ENCODE results near the gene DSCAML1.
"Not testable (repeated sequence)": the region's sequence is repeated elsewhere in the genome, so short reads cannot be mapped to it uniquely, and the experiment has no call there.

The DSCAML1 gene

DNA sequence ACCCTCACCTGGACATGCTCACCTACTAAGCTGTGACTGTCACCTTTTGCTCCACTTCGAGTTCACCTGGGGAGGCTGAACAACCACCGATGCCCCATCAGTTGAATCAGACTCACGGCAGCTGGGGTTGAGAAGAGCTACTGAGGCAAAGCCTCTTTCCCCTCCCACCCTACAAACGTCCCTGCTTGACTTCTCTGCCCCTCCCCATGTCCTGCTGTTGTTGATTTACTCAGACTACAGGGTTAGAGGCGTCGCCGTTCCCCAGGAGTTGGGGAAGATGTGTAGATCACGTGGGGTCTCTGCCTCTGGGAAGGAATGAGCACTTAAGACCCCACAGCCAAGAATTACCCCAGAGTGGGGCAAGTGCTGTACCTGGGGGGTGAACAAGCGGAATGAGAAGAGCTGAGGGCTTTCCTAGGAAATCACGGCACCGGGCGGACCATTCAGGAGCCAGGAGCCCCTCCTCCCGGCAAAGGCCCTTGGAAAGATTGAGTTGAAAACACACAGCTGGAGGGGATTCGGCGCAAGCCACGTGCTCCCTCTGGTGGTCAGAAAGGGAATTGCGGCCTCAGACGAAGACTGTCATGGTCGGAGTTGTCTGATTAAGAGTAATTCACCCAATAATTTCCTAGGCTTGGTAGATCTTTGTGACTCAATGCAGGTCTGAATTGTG is 20.5 kb upstream of the DSCAML1 start:
- peak; percentile 75 for DNase-seq

DNA sequence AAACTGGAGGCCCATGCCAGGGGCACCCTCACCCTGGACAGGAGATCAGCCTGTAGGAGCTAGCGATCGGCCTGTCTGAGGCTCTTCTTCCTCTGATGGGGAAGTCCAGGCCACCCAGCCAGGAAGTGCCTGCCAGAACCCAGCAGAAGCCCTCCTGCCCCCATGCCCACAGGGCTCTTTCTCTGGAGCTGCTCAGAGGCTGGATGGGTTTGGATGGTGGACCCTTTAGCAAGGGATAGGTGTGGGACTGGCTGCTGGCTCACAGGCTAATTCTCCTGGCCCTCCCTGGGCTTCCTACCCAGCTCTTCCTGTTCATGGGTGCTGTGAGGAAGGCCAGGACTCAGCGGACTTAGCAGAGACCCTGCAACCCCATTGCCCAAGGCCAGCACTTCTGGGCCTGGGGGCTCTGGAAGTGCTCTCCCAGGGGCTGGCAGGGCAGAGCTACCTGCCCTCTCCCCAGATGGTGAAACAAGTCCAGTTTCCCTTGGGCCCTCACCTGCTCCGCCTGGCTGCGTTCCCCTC is 19.9 kb upstream of the DSCAML1 start:
- no peak for DNase-seq

DNA sequence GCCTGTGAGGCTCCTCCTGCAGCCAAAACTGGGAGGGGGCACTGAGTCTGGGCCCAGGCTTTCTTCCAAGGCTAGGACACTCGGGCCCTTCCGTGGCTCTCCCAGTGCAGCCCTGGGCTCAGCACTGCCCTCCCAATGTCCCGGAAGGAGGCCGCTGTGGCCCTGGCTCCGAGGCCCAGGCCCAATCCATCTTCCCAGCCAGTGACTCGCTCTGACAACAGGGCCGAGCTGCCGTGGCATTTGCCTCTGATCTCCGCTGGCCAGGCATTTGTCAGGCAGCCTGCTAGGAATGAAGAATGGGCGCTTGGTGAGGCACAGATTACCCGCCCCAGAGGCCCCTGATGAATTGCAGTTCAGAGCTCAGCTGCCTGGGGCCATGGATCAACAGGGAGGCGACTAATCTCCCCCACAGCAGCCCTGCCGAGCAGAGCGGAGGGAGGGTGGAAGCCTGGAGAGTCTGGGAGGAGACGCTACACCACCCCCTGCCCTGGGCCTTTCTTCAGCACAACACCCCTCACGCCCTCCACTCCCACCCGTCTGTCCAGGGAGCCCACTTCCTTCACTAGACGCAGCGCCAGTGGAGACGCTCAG is 19.2 kb upstream of the DSCAML1 start:
- DNase-seq, result no peak

DNA sequence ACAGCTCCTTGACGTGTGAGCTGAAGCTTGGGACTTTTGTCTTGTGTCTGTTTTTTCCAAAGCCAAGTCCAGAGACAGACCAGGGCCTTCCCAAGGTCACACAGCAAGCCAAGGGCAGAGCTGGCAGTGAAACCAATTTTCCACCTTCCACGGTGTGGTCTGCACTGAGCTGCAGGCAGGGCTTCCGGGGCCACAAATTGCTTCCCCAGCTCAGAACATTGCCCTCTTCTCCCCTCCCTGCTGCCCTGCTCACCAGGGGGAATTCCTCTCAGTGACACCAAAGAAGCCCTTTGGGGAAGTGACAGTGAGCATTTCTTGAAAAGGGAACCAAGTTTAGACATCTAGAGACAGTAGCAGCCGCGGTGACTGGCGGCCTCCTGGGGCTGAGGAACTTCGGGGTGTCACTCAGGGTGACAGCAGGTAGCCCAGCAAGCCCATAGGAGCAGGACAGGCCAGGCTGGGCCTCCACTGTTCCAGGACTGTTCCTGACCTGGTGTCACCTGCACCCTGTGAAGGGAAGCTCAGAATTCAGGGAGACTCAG is 18.3 kb upstream of the DSCAML1 start:
- peak; percentile 46 for DNase-seq

DNA sequence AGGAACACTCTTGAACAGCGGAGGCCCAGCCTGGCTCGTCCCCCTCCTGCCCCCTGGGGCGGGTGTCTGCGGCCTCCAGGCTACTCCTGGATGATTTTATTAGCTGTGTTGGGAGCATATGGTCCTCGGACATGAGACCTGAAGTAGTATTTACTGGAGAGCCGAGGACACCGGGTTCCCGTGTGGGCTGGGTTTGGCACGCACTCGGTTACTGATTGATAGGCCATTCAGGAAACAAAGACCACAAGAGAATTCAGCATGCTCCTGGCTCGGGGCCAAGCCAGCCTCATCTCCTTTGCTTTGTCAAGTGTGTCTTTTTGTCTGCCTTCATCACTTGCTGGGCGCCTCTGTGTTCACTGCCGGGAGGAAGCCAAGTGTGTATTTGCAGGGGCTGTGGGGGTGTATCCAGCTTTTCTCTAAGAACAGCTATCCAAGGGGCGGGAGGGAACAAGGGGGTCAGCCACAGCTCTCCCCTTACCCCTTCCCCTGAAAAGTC is 17.8 kb upstream of the DSCAML1 start:
- DNase-seq, result peak; percentile 68

DNA sequence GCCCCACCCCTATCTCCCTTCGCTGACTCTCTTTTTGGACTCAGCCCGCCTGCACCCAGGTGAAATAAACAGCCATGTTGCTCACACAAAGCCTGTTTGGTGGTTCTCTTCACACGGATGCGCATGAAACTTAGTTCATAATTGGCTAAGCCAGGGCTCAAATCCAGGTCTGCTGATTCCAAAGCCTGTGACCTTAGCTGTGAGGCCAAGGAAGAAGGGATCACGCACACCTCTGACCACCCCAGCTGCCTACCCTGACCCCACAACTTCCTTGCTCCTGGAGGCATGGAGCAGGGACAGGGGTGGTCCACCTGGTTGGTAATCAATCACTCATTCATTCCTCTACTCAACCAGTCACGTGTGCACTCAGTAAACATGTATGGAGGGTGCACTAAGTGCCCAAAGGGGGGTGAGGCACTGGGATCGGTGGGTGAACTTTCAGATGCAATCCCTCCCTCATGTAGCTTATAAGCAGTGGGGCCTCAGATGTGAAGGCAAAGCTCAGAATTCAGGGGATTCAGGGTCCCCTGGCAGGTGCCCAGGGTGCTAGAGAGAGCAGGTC is 17.3 kb upstream of the DSCAML1 start:
- no peak for DNase-seq

DNA sequence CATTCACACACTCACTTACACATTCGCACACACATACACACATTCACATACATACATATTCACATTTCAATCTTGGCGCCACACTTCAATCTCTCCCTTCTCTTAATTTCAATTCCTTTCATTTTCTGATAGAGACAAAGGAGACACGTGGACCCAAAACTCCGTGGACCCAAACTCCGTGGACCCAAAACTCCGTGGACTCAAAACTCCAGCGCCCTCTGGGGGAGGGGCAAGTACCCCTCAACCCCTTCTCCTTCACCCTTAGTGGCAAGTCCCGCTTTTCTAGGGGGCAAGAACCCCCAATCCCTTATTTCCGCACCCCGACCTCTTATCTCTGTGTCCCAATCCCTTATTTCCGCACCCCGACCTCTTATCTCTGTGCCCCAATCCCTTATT is 13.0 kb upstream of the DSCAML1 start:
- DNase-seq, result not testable (repeated sequence)

DNA sequence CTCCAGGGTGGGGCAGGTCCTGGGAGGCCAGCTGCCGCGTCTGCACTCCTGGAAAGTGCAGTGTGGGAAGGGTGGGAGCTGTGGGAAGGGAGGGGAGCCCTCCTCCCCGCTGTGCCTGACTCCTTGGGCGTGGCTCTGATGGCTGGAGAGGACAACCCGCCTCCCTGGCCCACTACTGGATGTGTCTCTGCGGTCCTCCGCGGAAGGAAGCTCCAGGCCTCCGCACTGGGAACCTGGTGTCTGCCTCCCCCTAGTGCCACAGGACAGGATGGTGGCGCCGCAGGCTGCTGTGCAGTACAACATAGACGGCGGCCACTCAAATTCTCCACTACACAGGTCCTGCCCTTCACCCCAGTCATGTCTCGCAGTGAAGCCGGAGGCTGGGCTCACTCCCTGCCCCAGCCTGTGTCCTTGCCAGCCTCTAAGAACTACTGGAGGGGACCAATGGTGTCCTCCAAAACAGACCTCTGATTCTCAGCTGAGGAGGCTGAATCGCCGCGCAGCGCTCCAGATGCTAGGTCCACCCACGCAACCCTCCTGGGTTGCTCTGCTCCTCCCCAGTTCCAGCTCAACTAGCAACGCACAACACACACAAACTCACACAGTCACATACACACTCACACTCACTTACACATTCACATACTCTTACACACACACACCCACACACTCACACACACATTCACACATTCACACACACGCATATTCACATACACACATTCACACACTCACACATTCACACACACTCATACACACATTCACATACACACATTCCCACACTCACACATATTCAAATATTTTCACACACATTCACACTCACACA is 12.4 kb upstream of the DSCAML1 start:
- DNase-seq, result no peak

DNA sequence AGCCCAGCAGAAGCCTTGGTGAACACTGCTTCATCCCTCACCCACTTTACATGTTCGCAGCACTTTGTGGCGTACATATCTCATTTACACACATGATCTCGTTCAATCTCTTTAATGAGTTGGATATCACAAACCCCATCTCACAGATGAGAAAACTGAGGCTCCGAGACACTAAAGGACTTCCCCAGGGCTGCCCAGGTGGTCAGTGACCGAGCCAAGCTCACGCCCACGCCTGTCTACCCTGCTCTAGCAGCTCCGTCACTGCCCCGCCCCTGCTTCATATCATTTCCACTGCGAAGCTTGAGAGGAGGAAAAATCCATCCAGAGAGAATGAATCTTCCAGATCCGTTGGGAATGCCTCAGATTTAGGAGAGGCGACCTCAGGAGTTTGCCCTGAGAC is 11.8 kb upstream of the DSCAML1 start:
- no peak for DNase-seq

DNA sequence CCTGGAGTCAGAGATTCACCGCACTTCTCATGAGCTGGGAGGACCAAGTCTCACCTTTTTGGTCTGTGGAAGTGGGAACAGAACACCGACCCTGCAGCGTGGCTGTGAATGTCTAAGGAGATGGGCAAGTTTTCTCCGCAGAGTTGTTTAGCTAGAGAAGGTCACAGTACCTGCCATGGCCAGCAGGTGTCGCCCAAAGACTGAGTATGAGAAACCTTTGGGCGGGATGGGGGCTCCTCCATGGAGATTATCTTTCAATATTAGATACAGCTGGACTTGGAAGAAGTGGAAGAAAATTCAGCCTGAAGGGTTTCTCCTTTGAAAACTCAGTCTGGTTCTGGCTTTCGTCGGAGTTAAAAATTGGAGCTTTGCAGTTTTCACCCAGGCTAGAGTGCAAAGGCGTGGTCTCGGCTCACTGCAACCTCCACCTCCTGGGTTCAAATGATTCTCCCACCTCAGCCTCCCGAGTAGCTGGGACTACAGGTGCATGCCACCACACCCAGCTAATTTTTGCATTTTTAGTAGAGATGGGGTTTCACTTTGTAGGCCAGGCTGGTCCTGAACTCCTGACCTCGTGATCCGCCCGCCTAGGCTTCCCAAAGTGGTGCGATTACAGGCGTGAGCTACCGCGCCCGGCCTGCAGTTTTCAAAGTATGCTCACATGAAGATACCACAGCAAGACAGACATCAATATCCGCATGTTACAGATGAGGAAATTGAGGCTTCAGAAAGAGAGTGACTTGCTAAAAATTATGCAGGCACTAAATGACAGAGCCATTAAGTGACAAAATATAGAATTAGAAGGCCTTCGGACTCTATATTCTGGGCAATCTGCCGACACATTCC is 10.7 kb upstream of the DSCAML1 start:
- peak; percentile 76 for DNase-seq

DNA sequence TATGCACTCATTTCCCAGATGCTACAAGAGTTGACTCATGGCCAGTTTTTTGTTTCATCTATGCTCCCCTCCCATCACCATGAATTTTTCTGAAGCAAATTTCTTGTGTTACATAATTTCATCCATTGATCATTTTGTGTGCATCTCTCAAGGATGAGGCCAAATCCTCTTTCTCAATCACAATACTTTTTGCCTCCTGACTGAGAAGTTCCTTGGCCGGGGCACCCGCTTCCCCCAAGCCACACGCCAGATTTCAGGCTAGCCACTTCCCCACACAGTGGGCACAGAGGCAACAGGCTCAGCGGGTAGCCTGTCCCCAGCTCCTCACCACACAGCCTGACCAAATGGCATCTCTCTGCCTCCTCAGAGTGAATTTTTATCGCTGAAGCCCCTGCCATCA is 9.8 kb upstream of the DSCAML1 start:
- DNase-seq, result no peak

DNA sequence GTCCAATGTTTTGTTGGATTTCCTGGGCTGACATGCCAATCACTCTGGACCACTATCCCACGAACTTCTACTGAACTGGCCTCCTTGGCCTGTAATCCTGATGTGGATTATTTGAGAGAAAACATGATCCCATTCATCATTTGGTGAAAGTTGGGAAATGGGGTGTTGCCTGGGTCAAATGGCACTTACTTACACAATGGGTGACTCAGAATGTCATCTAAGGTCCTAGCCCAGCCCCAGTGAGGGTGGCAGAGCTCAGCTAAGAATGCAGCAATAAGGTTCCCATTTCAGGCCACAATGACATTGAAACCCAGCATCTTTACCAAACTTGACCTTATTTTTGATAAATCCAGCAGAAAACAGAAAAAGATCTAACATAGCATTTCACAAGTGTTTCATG is 8.0 kb upstream of the DSCAML1 start:
- no peak for DNase-seq

DNA sequence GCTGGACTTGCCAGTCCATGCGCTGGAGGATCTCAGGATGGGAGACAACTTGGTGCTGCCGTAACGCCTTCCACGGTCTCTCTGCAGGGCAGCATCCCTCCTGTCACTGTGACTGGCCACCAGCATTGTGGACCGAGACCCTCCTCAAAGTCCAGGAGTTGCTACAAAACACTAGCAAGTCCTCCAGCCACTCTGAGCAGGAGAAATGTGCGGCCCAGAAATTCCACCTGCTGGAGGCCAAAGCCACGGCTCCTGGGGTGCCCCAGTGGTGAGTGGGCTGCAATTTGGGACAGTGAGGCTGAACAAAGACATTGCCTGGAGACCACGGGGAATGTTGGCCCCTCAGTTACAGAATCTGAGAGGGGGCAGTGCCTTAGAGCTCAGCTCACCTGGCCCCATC is 6.9 kb upstream of the DSCAML1 start:
- no peak for DNase-seq

DNA sequence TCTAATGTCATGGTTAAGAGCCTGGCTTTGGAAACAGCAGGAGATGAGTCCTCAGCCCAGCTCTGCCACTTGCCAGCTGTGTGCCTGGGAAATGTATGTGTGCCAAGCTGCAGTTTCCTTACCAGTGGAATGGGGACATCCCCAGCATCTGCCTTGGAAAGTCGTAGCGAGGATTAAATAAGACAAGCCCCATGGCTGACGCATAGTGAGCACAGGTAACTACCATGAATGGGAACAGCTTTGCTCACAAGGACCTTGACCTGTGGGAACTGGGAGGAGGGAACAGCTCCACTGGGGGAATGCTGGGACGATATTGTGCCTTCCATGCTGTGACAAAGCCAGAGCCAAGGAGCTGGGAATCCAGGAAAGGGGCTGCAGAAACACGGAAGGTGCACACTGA is 2.6 kb upstream of the DSCAML1 start:
- no peak for DNase-seq

DNA sequence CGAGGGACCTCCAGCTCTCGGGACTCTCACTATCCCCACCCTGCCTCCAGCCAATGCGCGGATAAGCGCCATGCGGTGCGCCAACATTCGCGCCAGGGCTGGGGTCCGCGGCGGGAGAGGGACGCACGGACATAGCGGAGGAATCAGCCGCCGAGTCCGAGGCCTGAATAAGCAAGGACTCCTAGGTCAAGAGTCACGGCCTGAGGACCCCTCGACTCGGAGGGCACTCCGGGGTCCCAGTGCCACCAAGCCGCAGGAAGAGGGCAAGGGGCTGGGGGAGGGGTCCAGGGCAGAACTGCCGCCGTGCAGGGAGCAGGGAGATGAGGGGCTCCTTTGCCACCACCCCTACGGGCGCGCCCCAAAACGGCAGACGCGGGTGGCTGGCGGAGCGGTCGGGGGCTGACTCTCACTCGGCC is 552 bp downstream of the DSCAML1 start:
- DNase-seq, result no peak

DNA sequence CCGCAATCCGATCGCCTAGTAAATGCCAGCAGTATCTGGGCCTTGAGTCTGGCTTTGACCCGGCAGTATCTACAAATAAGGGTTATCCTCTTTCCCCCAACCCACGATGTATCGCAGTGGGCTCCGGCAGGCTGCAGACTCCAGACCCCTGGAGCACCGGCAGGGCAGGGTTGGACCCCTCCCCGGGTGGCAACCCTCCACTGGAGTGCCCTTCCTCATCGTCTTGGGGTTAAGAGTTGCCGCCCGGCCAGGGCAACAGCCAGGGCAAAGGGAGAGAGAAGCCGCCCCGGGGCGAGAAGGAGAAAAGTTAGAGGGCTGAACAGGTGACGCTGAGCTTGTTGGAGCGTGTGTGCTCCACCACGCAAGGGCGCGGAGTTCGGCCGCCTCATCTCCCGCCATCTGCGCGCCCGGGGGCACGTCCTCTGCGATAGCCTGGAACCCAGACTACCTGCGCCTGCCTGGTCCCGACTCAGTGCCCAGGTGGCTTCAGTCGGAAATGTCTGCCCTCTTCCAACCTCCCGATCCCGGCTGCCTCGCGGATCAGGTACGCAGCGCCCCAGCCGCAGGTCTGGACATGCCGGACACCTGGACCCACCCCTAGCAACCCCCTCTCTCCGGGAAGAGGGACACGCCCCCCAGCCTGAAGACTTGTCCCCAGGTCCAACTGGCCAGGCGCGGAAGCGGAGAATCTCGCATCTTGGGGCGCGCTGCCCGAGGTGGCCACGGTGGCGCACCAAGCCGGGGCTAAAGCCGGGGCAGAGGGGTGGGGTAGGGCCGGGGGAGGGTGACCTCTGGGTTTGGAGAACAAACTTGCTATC is 1.2 kb downstream of the DSCAML1 start:
- DNase-seq, result no peak

DNA sequence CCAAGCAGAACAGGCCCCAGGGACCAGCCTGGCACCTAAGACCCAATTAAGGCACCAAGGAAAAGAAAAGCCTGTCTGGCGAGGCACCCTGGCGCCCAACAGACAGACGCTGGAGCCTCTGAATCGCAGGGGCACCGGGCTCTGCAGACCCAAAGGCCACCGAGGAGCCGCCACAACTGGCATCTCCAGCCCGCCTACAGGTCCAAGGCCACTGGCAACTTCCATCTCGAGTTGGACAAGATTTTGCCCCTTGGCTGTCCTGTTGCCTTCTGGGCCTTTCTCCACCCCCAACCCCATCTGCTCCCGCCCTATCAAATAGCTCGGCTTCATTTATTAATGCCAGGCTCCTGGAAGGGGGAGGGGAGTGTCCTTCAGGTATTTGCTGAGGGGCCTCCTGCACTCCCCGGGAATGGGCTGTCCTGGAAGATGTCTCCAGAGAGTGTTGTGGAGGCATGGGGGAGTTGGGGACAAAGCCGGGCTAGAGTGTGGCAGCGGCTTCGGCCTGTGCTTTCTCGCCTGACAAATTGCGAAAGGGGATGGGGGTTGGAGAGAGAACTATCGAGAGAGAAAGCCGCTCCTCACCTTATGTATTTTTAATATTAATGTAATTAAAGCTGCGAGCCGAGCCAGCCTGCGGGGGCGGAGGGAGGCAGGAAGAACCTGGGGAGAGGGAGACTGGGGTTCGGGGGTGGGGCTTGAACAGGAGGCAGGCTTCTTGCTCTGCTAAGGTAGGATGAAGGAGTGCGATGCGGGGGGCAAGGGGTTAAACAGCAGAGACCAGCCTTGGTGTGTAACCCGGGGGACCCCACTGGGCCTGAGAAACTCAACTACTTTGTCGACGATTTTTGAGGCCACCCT is 2.0 kb downstream of the DSCAML1 start:
- no peak for DNase-seq

DNA sequence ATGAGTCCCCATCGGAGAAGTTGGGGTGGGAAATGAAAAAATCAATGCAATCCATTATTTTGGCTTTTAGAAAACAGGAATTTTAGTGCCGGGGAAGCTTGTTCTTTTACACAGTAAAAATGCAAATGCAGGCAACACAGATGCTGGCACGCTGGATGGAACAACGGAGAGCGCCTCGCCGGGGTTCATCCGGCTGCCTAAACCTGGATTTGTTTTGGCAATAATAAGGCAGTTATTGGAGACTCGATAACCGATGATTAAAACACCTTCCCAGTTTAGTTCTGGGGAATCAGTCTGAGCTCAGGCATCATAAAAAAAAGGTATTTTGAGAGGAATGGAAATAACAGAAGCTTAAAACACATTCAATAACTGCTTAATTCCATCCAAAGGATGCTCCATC is 2.9 kb downstream of the DSCAML1 start:
- DNase-seq, result no peak

DNA sequence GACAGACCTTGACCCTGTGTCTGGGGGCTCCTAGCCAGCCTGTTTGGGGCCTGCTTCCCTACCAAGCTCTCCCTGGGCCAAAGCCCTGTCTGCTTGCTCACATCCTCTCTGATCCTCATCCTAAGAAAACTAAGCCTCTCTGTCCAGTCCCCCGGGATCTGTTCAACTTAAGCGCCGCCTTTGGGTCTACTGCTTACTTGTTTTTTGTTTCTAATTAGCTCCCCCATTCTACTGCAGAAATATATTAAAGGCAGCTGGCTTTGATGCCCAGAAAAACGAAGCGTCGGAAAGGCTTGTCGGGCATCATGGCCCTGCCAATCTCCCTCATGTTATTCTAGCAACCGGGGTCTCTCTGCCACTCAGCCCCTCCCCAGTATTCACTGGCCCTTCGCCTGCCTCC is 3.4 kb downstream of the DSCAML1 start:
- DNase-seq, result no peak

DNA sequence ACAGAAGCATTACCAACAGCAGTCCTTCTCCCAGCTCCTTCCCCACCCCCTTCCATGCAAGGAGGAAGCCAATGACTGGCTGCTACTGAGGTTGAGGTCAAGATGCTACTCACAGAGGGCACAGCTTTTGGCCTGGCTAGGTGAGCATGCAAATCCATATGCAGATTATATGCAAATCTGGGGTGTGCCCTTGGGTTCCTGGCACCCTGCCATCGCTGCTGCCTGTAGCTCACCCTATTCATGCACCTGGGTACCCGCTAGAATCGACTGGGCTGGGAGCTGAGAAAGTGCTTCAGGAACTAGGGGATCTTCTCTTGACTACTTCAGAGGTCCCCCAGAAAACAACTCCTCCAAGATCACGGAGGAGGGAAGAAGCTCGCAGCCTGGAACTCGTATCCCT is 4.0 kb downstream of the DSCAML1 start:
- no peak for DNase-seq

All from effector CD8-positive, alpha-beta T cell (primary cell).